ENCODE measurements around the gene NFIB.

NFIB gene

GRCh38 chr9:14238079-14238478 is 75.9 kb downstream of the NFIB start:
- no peak overlapping the region for H3K4me3 ChIP-seq (ENCODE audit: low read depth, low read length)
- no peak for TF ChIP-seq CTCF (IDR thresholded peaks at IDR 0.05; ENCODE audit: borderline replicate concordance, insufficient read depth, low read depth, low read length)

- TF ChIP-seq CTCF (IDR thresholded peaks at IDR 0.05; ENCODE audit: borderline replicate concordance, insufficient read depth, low read depth, low read length): no peak
- H3K4me3 ChIP-seq (ENCODE audit: low read depth, low read length): no peak overlapping the region
These were observed 77.3 kb downstream of the NFIB start for GRCh38 chr9:14236591-14236990.

GRCh38 chr9:14232111-14232510 is 81.8 kb downstream of the NFIB start:
- no peak for TF ChIP-seq CTCF (IDR thresholded peaks at IDR 0.05; ENCODE audit: borderline replicate concordance, insufficient read depth, low read depth, low read length)
- no peak overlapping the region for H3K4me3 ChIP-seq (ENCODE audit: low read depth, low read length)

GRCh38 chr9:14231196-14231990 is 82.5 kb downstream of the NFIB start:
- no peak for TF ChIP-seq CTCF (IDR thresholded peaks at IDR 0.05; ENCODE audit: borderline replicate concordance, insufficient read depth, low read depth, low read length)
- no peak overlapping the region for H3K4me3 ChIP-seq (ENCODE audit: low read depth, low read length)

GRCh38 chr9:14228602-14229001 is 85.3 kb downstream of the NFIB start:
- no peak overlapping the region for H3K4me3 ChIP-seq (ENCODE audit: low read depth, low read length)
- no peak for TF ChIP-seq CTCF (IDR thresholded peaks at IDR 0.05; ENCODE audit: borderline replicate concordance, insufficient read depth, low read depth, low read length)

GRCh38 chr9:14226855-14227532 is 86.9 kb downstream of the NFIB start:
- no peak for TF ChIP-seq CTCF (IDR thresholded peaks at IDR 0.05; ENCODE audit: borderline replicate concordance, insufficient read depth, low read depth, low read length)
- H3K4me3 ChIP-seq (ENCODE audit: low read depth, low read length): no peak overlapping the region

- no peak for TF ChIP-seq CTCF (IDR thresholded peaks at IDR 0.05; ENCODE audit: borderline replicate concordance, insufficient read depth, low read depth, low read length)
- no peak overlapping the region for H3K4me3 ChIP-seq (ENCODE audit: low read depth, low read length)
These were observed 90.9 kb downstream of the NFIB start for GRCh38 chr9:14223081-14223480.
